Cardiac fibroblast (primary cell): ENCODE measurements around the gene LRIF1.

Experiments used
- DNase-seq, 2 donors: peaks; one replicate each; pipeline versions ENCODE4 v3.0.0 to v3.0.0-alpha.2; 2010; ENCODE audit warnings: low read depth in 2 of 2
- H3K4me3 ChIP-seq, 2 donors: replicated peaks in 1 of 2; 1 replicate in 1 of 2; 2 replicates in 1 of 2; pipeline ENCODE4 v1.5.1; 2011; ENCODE audit warnings: low read depth in 2 of 2, low read length in 2 of 2, mild to moderate bottlenecking in 2 of 2, moderate library complexity in 1 of 2
- TF ChIP-seq, protein P1 (sequence below): IDR thresholded peaks from one replicate; pipeline ENCODE4 v1.5.1; 2011; ENCODE audit warnings: low read depth, mild to moderate bottlenecking, low read length, inconsistent platforms

Gene LRIF1

DNA sequence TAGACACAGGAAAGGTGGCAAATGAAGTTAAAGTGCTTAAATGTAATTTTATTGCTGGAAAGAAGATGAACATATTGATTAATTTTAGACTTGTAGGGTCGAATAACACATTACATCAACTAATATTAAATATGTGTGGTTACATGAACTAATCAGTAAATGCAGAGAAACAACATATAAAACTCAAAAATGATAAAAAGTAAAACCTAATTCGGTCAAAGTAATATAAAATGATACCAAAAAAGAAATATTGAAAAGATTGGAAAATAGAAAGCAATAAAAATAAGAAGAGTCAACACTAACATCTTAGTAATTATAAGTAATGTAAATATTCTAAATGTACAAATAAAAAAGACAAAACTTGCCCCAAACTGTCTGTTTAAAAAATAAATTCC lies 47.5 kb downstream of the LRIF1 start:
- TF ChIP-seq, protein P1, sequence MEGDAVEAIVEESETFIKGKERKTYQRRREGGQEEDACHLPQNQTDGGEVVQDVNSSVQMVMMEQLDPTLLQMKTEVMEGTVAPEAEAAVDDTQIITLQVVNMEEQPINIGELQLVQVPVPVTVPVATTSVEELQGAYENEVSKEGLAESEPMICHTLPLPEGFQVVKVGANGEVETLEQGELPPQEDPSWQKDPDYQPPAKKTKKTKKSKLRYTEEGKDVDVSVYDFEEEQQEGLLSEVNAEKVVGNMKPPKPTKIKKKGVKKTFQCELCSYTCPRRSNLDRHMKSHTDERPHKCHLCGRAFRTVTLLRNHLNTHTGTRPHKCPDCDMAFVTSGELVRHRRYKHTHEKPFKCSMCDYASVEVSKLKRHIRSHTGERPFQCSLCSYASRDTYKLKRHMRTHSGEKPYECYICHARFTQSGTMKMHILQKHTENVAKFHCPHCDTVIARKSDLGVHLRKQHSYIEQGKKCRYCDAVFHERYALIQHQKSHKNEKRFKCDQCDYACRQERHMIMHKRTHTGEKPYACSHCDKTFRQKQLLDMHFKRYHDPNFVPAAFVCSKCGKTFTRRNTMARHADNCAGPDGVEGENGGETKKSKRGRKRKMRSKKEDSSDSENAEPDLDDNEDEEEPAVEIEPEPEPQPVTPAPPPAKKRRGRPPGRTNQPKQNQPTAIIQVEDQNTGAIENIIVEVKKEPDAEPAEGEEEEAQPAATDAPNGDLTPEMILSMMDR: no peak
- no peak overlapping the region for H3K4me3 ChIP-seq
- DNase-seq: no peak

DNA sequence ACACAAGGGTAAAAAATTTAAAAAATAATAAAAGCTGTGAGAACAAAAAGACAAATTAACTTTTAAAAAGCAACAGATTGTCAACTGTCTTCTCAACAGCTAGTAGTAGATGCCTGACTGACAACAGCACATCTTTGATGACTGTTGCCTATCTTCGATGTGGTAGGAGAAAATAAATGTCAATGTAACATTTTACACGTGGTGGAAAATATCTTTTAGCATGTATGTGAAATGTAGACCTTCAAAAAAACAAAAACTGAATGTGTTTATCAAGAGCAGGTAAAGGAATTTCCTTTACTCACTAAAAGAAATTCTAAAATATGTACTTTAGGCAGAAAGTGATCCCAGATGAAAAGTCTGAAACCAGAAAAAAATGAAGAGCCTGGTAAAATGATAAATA lies 47.9 kb downstream of the LRIF1 start:
- TF ChIP-seq, protein P1: no peak
- DNase-seq: no peak
- no peak overlapping the region for H3K4me3 ChIP-seq

DNA sequence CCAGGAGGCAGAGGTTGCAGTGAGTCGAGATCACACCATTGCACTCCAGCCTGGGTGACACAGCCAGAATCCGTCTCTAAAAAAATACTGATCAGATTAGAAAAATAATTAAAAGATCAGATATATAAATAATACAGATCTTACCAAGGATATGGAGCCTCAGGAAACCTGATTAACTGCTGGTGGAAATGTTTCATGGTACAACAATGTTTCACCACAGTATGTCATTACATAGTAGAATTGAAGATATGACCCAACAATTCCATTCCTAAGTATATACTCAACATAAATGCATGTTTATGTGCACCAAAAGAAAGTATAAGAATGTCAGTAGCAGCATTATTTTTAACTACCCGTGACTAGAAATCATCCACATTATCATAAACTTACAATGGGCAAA lies 49.0 kb downstream of the LRIF1 start:
- no peak for DNase-seq
- TF ChIP-seq, protein P1: no peak
- H3K4me3 ChIP-seq: no peak overlapping the region

DNA sequence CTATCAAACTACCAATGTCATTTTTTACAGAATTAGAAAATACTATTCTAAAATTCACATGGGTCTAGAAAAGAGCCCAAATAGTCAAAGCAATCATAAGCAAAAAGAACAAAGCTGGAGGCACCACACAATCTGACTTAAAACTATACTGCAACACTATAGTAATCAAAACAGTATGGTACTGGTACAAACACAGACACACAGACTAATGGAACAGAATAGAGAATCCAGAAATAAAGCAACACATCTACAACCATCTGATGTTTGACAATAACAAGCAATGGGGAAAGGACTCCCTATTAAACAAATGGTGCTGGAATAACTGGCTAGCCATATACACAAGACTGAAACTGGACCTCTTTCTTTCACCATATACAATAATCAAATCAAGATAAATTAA lies 50.9 kb downstream of the LRIF1 start:
- no peak overlapping the region for H3K4me3 ChIP-seq
- DNase-seq: no peak
- TF ChIP-seq, protein P1: no peak

DNA sequence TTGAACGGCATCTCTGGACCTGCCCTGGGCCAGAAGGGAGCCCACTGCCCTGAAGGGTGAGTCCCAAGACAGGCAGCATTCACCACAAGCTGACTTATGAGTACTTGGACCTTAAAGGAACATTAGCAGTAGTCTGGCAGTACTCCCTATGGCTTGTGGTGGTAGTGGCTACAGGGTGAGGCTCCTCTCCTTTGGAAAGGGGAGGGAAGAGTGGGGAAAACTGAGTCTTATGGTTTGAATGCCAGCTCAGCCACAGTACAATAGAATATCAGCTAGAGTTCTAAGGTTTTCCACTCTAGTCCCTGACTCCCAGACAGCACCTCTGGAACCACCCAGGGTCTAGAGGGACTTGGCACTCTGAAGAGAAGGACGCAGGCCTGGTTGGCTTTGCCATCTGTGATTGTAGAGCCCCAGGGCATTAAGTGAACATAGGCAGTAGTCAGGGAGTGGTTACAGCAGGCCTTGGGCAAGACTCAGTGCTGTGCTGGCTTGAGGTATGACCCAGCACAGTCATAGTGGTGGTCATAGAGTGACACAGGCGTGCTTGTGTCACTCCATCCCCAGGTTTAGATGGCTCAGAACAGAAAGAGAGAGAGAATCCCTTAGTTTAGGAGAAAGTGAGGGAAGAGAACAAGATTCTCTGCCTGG lies 59.7 kb downstream of the LRIF1 start:
- H3K4me3 ChIP-seq: no peak overlapping the region
- TF ChIP-seq, protein P1: no peak
- no peak for DNase-seq

DNA sequence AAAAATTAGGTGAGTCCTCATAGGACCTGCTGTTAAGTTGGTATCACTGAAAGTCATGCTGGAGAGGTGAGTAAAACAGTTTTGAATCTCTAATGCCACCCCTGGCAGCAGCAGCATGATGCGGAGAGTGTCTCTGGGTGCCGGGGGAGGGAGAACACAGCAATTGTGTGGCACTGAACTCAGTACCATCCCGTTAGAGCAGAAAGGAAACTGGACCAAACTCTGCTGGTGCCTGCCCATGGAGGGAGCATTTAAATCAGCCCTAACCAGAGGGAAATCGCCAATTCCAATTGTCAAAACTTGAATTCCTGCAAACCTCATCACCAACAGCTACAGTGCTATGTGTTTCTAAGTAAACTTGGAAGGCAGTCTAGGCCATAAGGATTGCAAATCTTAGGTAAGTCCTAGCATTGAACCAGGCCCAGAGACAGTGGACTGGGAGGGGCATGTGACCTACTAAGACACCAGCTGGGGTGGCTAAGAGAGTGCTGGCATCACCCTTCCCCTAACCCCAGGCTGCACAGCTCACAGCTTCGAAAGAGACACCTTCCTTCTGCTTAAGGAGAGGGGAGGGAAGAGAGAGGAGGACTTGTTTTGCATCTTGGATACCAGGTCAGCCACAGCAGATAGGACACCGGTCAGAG lies 60.8 kb downstream of the LRIF1 start:
- no peak for DNase-seq
- no peak overlapping the region for H3K4me3 ChIP-seq
- TF ChIP-seq, protein P1: no peak
